Naive thymus-derived CD4-positive, alpha-beta T cell (primary cell): ENCODE measurements around the gene NDE1. TPM values are rescaled to one million over a fixed set of nuclear protein-coding genes. Genes with fewer than 3 reads are reported as not detected.

Source experiments
- ATAC-seq: fragments of 150-1000 bp; cut with Tn5 transposase; 2 replicates; pipeline ENCODE4 v1.10.0; 2021; ENCODE audit warnings: mild to moderate bottlenecking, moderate library complexity
- CTCF ChIA-PET: fragments of 350-600 bp; sonication (Branson Sonifier 250); formaldehyde crosslinking; loops from one replicate; lab custom pipeline; 2021; ENCODE audit warnings: antibody characterized with exemption; lab: Charles Lee
- POLR2A ChIA-PET: fragments of 350-600 bp; sonication (Branson Sonifier 250); formaldehyde crosslinking; loops from one replicate; lab custom pipeline; 2021; ENCODE audit warnings: antibody characterized with exemption, inconsistent platforms; lab: Charles Lee
- DNase-seq, 9 donors: peaks; one replicate each; pipeline versions ENCODE4 v3.0.0 to v3.0.0-alpha.2; 2020 to 2022; ENCODE audit warnings: mixed read lengths in 1 of 9
- H3K27ac ChIP-seq: one replicate; pipeline ENCODE4 v1.7.0; 2013; ENCODE audit warnings: mild to moderate bottlenecking, low read depth, low read length, moderate library complexity
- H3K27me3 ChIP-seq, 2 donors: one replicate each; pipeline ENCODE4 v1.7.0; 2013; ENCODE audit warnings: low read length in 2 of 2, mild to moderate bottlenecking in 2 of 2, moderate library complexity in 2 of 2; ENCODE audit not compliant: control insufficient read depth in 2 of 2, insufficient read depth in 2 of 2
- H3K36me3 ChIP-seq, 3 experiments: 1 replicate in 2 of 3; 2 replicates in 1 of 3; pipeline ENCODE4 v1.7.0; 2013; ENCODE audit warnings: low read length in 3 of 3, mild to moderate bottlenecking in 3 of 3, moderate library complexity in 1 of 3; ENCODE audit not compliant: insufficient read depth in 3 of 3, control insufficient read depth in 2 of 3
- H3K4me1 ChIP-seq, 2 donors: one replicate each; pipeline ENCODE4 v1.7.0; 2013; ENCODE audit warnings: low read length in 2 of 2, mild to moderate bottlenecking in 2 of 2, moderate library complexity in 1 of 2; ENCODE audit not compliant: control insufficient read depth in 2 of 2, insufficient read depth in 2 of 2
- H3K4me3 ChIP-seq: 2 replicates; pipeline ENCODE4 v1.7.0; 2013; ENCODE audit warnings: mild to moderate bottlenecking, low read length
- H3K9me3 ChIP-seq, 3 experiments: 1 replicate in 2 of 3; 2 replicates in 1 of 3; pipeline ENCODE4 v1.7.0; 2013; ENCODE audit warnings: low read length in 3 of 3; ENCODE audit not compliant: control insufficient read depth in 2 of 3
- H3K27ac Mint-ChIP-seq, 9 donors: one replicate each; pipeline ENCODE4 v1.8.0; 2020 to 2022; ENCODE audit warnings: mixed read lengths in 9 of 9, mild to moderate bottlenecking in 8 of 9, moderate library complexity in 5 of 9, inconsistent platforms in 2 of 9
- H3K27me3 Mint-ChIP-seq, 5 donors: one replicate each; pipeline ENCODE4 v1.8.0; 2021 to 2022; ENCODE audit warnings: mixed read lengths in 5 of 5, mild to moderate bottlenecking in 1 of 5
- H3K36me3 Mint-ChIP-seq, 5 donors: one replicate each; pipeline ENCODE4 v1.8.0; 2020 to 2022; ENCODE audit warnings: mixed read lengths in 5 of 5, mild to moderate bottlenecking in 3 of 5, inconsistent platforms in 1 of 5
- H3K4me1 Mint-ChIP-seq, 7 donors: one replicate each; pipeline ENCODE4 v1.8.0; 2020 to 2022; ENCODE audit warnings: mixed read lengths in 7 of 7, mild to moderate bottlenecking in 3 of 7, inconsistent platforms in 1 of 7
- H3K4me3 Mint-ChIP-seq, 10 donors: one replicate each; pipeline ENCODE4 v1.8.0; 2020 to 2022; ENCODE audit warnings: mild to moderate bottlenecking in 10 of 10, mixed read lengths in 10 of 10, moderate library complexity in 6 of 10, inconsistent platforms in 2 of 10
- H3K9me3 Mint-ChIP-seq, 11 donors: one replicate each; pipeline ENCODE4 v1.8.0; 2020 to 2022; ENCODE audit warnings: mixed read lengths in 11 of 11, mild to moderate bottlenecking in 4 of 11, inconsistent platforms in 1 of 11, moderate library complexity in 1 of 11
- intact Hi-C, 2 donors: fragments of 100-400 bp; cut with micrococcal nuclease; formaldehyde crosslinking; loops; one replicate each; pipeline ENCODE4 v1.15.1; 2023
- polyA plus RNA-seq, 2 donors: library from polyadenylated mRNA; unstranded; fragments of 300-500 nt; fragmentation: Illumina TruSeq; gene quantifications; one replicate each; pipeline ENCODE4 v1.2.3, GENCODE V29; 2021
- total RNA-seq, 6 experiments: library from RNA in 5 of 6; stranded (reverse) in 5 of 6; gene quantifications; 1 replicate in 5 of 6; 2 replicates in 1 of 6; pipeline ENCODE4 v1.2.3 and lab custom pipeline; 2021 to 2026

Gene NDE1
- total and polyA plus RNA-seq, 7 experiments from 2014 or later, result 34.9 to 128 (median 101) TPM

- ATAC-seq (no peak), DNase-seq (no peak)
- H3K9me3 ChIP-seq, result no peaks in the 10 kb centered on the region
- peaks cover 0 to 2% (median 0%) of the 10 kb centered on the region in 7 donors for H3K4me1 Mint-ChIP-seq
- peaks cover 0 to 10% (median 6%) of the 10 kb centered on the region in 5 donors for H3K27me3 Mint-ChIP-seq
- no peaks in the 10 kb centered on the region for H3K27me3 ChIP-seq
- no peak overlapping the region for H3K4me3 ChIP-seq
- H3K27ac ChIP-seq, result no peak overlapping the region
- H3K4me3 Mint-ChIP-seq, result no peak overlapping the region
- H3K36me3 ChIP-seq, result no peaks in the 10 kb centered on the region
- peaks cover 0 to 4% (median 0%) of the 10 kb centered on the region in 5 donors for H3K36me3 Mint-ChIP-seq
- ChIA-PET POLR2A (no interaction called here), CTCF (no interaction called here)
- no peaks in the 10 kb centered on the region for H3K4me1 ChIP-seq
- intact Hi-C loops, result no loop called here
- H3K27ac Mint-ChIP-seq, result no peak overlapping the region
- H3K9me3 Mint-ChIP-seq, result peaks cover 0 to 8% (median 0%) of the 10 kb centered on the region in 11 donors
These were observed 119.2 kb downstream of the NDE1 start for GRCh38 chr16:15769239-15769638.

- intact Hi-C loops, result no loop called here
- Histone ChIP-seq H3K4me1 (no peaks in the 10 kb centered on the region), H3K4me3 (no peak overlapping the region), H3K27me3 (no peaks in the 10 kb centered on the region), H3K27ac (no peak overlapping the region), H3K9me3 (no peaks in the 10 kb centered on the region), H3K36me3 (no peaks in the 10 kb centered on the region)
- peaks cover 0 to 2% (median 0%) of the 10 kb centered on the region in 7 donors for H3K4me1 Mint-ChIP-seq
- POLR2A ChIA-PET, result no interaction called here
- no peak overlapping the region for H3K4me3 Mint-ChIP-seq
- H3K9me3 Mint-ChIP-seq, result peaks cover 0 to 8% (median 0%) of the 10 kb centered on the region in 11 donors
- no peak for ATAC-seq
- no peak overlapping the region for H3K27ac Mint-ChIP-seq
- peaks cover 0 to 6% (median 3%) of the 10 kb centered on the region in 5 donors for H3K27me3 Mint-ChIP-seq
- peaks cover 0 to 4% (median 0%) of the 10 kb centered on the region in 5 donors for H3K36me3 Mint-ChIP-seq
- DNase-seq, result no peak
- CTCF ChIA-PET, result no interaction called here
These were observed 120.1 kb downstream of the NDE1 start for GRCh38 chr16:15770107-15770506.

- POLR2A ChIA-PET, result no interaction called here
These were observed 120.5 kb downstream of the NDE1 start for GRCh38 chr16:15770512-15770911.

GRCh38 chr16:15771694-15772093 is 121.6 kb downstream of the NDE1 start:
- ATAC-seq, result no peak
- Mint-ChIP-seq H3K36me3 (peaks cover 0 to 4% (median 0%) of the 10 kb centered on the region in 5 donors), H3K4me3 (no peak overlapping the region), H3K27me3 (peaks cover 0 to 7% (median 6%) of the 10 kb centered on the region in 5 donors), H3K27ac (no peak overlapping the region), H3K9me3 (peaks cover 0 to 8% (median 0%) of the 10 kb centered on the region in 11 donors), H3K4me1 (peaks cover 0 to 2% (median 0%) of the 10 kb centered on the region in 7 donors)
- H3K4me1 ChIP-seq, result no peaks in the 10 kb centered on the region
- ChIA-PET POLR2A (no interaction called here), CTCF (interaction anchor here (0.7 kb wide), 1 partner anchor 12 kb away, joined by 3 read pairs; no protein-coding TSS in a partner anchor)
- no peaks in the 10 kb centered on the region for H3K36me3 ChIP-seq
- no peak overlapping the region for H3K4me3 ChIP-seq
- no peak overlapping the region for H3K27ac ChIP-seq
- DNase-seq, result no peak
- intact Hi-C loops, result no loop called here
- no peaks in the 10 kb centered on the region for H3K9me3 ChIP-seq
- H3K27me3 ChIP-seq, result no peaks in the 10 kb centered on the region

More at GRCh38 chr16:15770512-15770911, 120.5 kb downstream of the NDE1 start:
- peaks cover 0 to 2% (median 0%) of the 10 kb centered on the region in 7 donors for H3K4me1 Mint-ChIP-seq
- peaks cover 0 to 4% (median 0%) of the 10 kb centered on the region in 5 donors for H3K36me3 Mint-ChIP-seq
- Histone ChIP-seq H3K4me1 (no peaks in the 10 kb centered on the region), H3K27me3 (no peaks in the 10 kb centered on the region), H3K27ac (no peak overlapping the region), H3K9me3 (no peaks in the 10 kb centered on the region), H3K4me3 (no peak overlapping the region), H3K36me3 (no peaks in the 10 kb centered on the region)
- CTCF ChIA-PET, result interaction anchor here (0.5 kb wide), 1 partner anchor 55 kb away, joined by 5 read pairs; no protein-coding TSS in a partner anchor
- peaks cover 0 to 6% (median 0%) of the 10 kb centered on the region in 5 donors for H3K27me3 Mint-ChIP-seq
- H3K27ac Mint-ChIP-seq, result no peak overlapping the region
- H3K4me3 Mint-ChIP-seq, result no peak overlapping the region
- ATAC-seq (no peak), DNase-seq (no peak)
- peaks cover 0 to 8% (median 0%) of the 10 kb centered on the region in 11 donors for H3K9me3 Mint-ChIP-seq
- intact Hi-C loops, result no loop called here

GRCh38 chr16:15772579-15773293 is 122.7 kb downstream of the NDE1 start:
- Mint-ChIP-seq H3K27ac (no peak overlapping the region), H3K9me3 (peaks cover 0 to 8% (median 0%) of the 10 kb centered on the region in 11 donors), H3K27me3 (peaks cover 0 to 9% (median 0%) of the 10 kb centered on the region in 5 donors), H3K36me3 (peaks cover 0 to 4% (median 0%) of the 10 kb centered on the region in 5 donors), H3K4me3 (no peak overlapping the region), H3K4me1 (no peaks in the 10 kb centered on the region)
- no peaks in the 10 kb centered on the region for H3K9me3 ChIP-seq
- ChIA-PET POLR2A (no interaction called here), CTCF (interaction anchor here (0.6 to 0.7 kb wide), 2 partner anchors 11 to 1720 kb away, joined by 3 read pairs; no protein-coding TSS in a partner anchor)
- no peaks in the 10 kb centered on the region for H3K4me1 ChIP-seq
- DNase-seq (no peak), ATAC-seq (no peak)
- no peaks in the 10 kb centered on the region for H3K36me3 ChIP-seq
- H3K27ac ChIP-seq, result no peak overlapping the region
- H3K4me3 ChIP-seq, result no peak overlapping the region
- no peaks in the 10 kb centered on the region for H3K27me3 ChIP-seq
- intact Hi-C loops, result no loop called here

- CTCF ChIA-PET, result no interaction called here
- H3K4me3 Mint-ChIP-seq, result no peak overlapping the region
- no peaks in the 10 kb centered on the region for H3K36me3 Mint-ChIP-seq
- Histone ChIP-seq H3K27me3 (no peaks in the 10 kb centered on the region), H3K36me3 (no peaks in the 10 kb centered on the region), H3K4me1 (no peaks in the 10 kb centered on the region), H3K27ac (no peak overlapping the region), H3K4me3 (no peak overlapping the region), H3K9me3 (no peaks in the 10 kb centered on the region)
- DNase-seq, result no peak
- H3K4me1 Mint-ChIP-seq, result no peaks in the 10 kb centered on the region
- POLR2A ChIA-PET, result no interaction called here
- peaks cover 0 to 14% (median 0%) of the 10 kb centered on the region in 5 donors for H3K27me3 Mint-ChIP-seq
- no peaks in the 10 kb centered on the region for H3K9me3 Mint-ChIP-seq
- ATAC-seq, result no peak
- intact Hi-C loops, result no loop called here
- no peak overlapping the region for H3K27ac Mint-ChIP-seq
These were observed 123.9 kb downstream of the NDE1 start for GRCh38 chr16:15773968-15774367.
